H9 (cell line): ENCODE measurements around the gene FOXO6. TPM values are rescaled to one million over a fixed set of nuclear protein-coding genes. Genes with fewer than 3 reads are reported as not detected.

ENCODE experiments used
- DNase-seq: peaks from one replicate; pipeline ENCODE4 v3.0.0-alpha.2; 2017
- H2AFZ ChIP-seq: one replicate; pipeline ENCODE4 v1.6.1; 2013; ENCODE audit warnings: mild to moderate bottlenecking, low read length, control low read depth, moderate library complexity
- H2AK5ac ChIP-seq: 2 replicates; pipeline ENCODE4 v1.6.1; 2013; ENCODE audit warnings: low read length, control low read depth, mixed read lengths; ENCODE audit not compliant: insufficient read length
- H2BK120ac ChIP-seq: one replicate; pipeline ENCODE4 v1.6.1; 2013; ENCODE audit warnings: low read depth, mild to moderate bottlenecking, low read length, control low read depth, inconsistent platforms; ENCODE audit not compliant: poor library complexity, severe bottlenecking
- H2BK12ac ChIP-seq: 2 replicates; pipeline ENCODE4 v1.6.1; 2013; ENCODE audit warnings: low read length, control low read depth, mixed read lengths, low read depth; ENCODE audit not compliant: insufficient read length
- H2BK15ac ChIP-seq: 2 replicates; pipeline ENCODE4 v1.6.1; 2013; ENCODE audit warnings: low read depth, low read length, control low read depth
- H2BK20ac ChIP-seq: one replicate; pipeline ENCODE4 v1.6.1; 2013; ENCODE audit warnings: low read depth, mild to moderate bottlenecking, low read length, control low read depth, inconsistent platforms; ENCODE audit not compliant: poor library complexity, severe bottlenecking
- H2BK5ac ChIP-seq: 2 replicates; pipeline ENCODE4 v1.6.1; 2013; ENCODE audit warnings: low read length, control low read depth, mixed read lengths; ENCODE audit not compliant: insufficient read length
- H3K14ac ChIP-seq: 2 replicates; pipeline ENCODE4 v1.6.1; 2013; ENCODE audit warnings: low read length, control low read depth; ENCODE audit not compliant: insufficient read depth
- H3K18ac ChIP-seq: 2 replicates; pipeline ENCODE4 v1.6.1; 2013; ENCODE audit warnings: low read depth, mild to moderate bottlenecking, mixed read lengths, low read length, control low read depth; ENCODE audit not compliant: insufficient read length
- H3K23ac ChIP-seq: 2 replicates; pipeline ENCODE4 v1.6.1; 2013; ENCODE audit warnings: low read length, control low read depth, mixed read lengths, low read depth; ENCODE audit not compliant: insufficient read length
- H3K23me2 ChIP-seq: 2 replicates; pipeline ENCODE4 v1.6.1; 2013; ENCODE audit warnings: low read depth, mild to moderate bottlenecking, mixed read lengths, low read length, control low read depth; ENCODE audit not compliant: insufficient read length, poor library complexity, severe bottlenecking
- H3K27ac ChIP-seq: 2 replicates; pipeline ENCODE4 v1.5.1; 2013; ENCODE audit warnings: low read length, control low read depth, mixed read lengths, low read depth; ENCODE audit not compliant: insufficient read length
- H3K27me3 ChIP-seq: 2 replicates; pipeline ENCODE4 v1.6.1; 2013; ENCODE audit warnings: low read length, control low read depth, inconsistent platforms; ENCODE audit not compliant: insufficient read depth
- H3K4ac ChIP-seq: 2 replicates; pipeline ENCODE4 v1.6.1; 2013; ENCODE audit warnings: low read depth, mild to moderate bottlenecking, control low read depth, inconsistent platforms, low read length, moderate library complexity
- H3K4me1 ChIP-seq: 2 replicates; pipeline ENCODE4 v1.6.1; 2013; ENCODE audit warnings: low read length, control low read depth, inconsistent platforms; ENCODE audit not compliant: insufficient read depth
- H3K4me2 ChIP-seq: 2 replicates; pipeline ENCODE4 v1.6.1; 2013; ENCODE audit warnings: low read length, control low read depth, mixed read lengths; ENCODE audit not compliant: insufficient read length, insufficient read depth
- H3K56ac ChIP-seq: 2 replicates; pipeline ENCODE4 v1.6.1; 2013; ENCODE audit warnings: low read depth, mild to moderate bottlenecking, mixed read lengths, low read length, control low read depth; ENCODE audit not compliant: insufficient read length
- H3K79me1 ChIP-seq: 2 replicates; pipeline ENCODE4 v1.6.1; 2013; ENCODE audit warnings: low read depth, mild to moderate bottlenecking, moderate library complexity, low read length, control low read depth, inconsistent platforms; ENCODE audit not compliant: insufficient read depth, poor library complexity, severe bottlenecking
- H3K79me2 ChIP-seq: 2 replicates; pipeline ENCODE4 v1.6.1; 2013; ENCODE audit warnings: low read length, control low read depth, inconsistent platforms; ENCODE audit not compliant: insufficient read depth
- H3K9ac ChIP-seq: 2 replicates; pipeline ENCODE4 v1.6.1; 2013; ENCODE audit warnings: low read length, control low read depth, mixed read lengths; ENCODE audit not compliant: insufficient read length; ENCODE audit errors: extremely low read depth
- H3K9me3 ChIP-seq: one replicate; pipeline ENCODE4 v1.6.1; 2013; ENCODE audit warnings: low read depth, low read length, inconsistent platforms; ENCODE audit not compliant: control insufficient read depth
- H3T11ph ChIP-seq: one replicate; pipeline ENCODE4 v1.6.1; 2013; ENCODE audit warnings: mild to moderate bottlenecking, low read length, control low read depth, inconsistent platforms
- H4K20me1 ChIP-seq: one replicate; pipeline ENCODE4 v1.6.1; 2013; ENCODE audit not compliant: control insufficient read depth, insufficient read length, insufficient read depth
- H4K5ac ChIP-seq: 2 replicates; pipeline ENCODE4 v1.6.1; 2013; ENCODE audit warnings: low read depth, mild to moderate bottlenecking, mixed read lengths, low read length, control low read depth; ENCODE audit not compliant: insufficient read length
- H4K8ac ChIP-seq: replicated peaks from 2 replicates; pipeline ENCODE4 v1.6.1; 2013; ENCODE audit warnings: low read length, control low read depth, mixed read lengths, low read depth; ENCODE audit not compliant: insufficient read length
- H4K91ac ChIP-seq: 2 replicates; pipeline ENCODE4 v1.6.1; 2013; ENCODE audit warnings: low read depth, mild to moderate bottlenecking, moderate library complexity, mixed read lengths, low read length, control low read depth; ENCODE audit not compliant: insufficient read length
- H3K27ac Mint-ChIP-seq, 3 experiments: 2 replicates in 2 of 3; 3 replicates in 1 of 3; pipeline ENCODE4 v1.8.0; 2020 to 2021; ENCODE audit warnings: mixed read lengths in 3 of 3, mild to moderate bottlenecking in 1 of 3, moderate library complexity in 1 of 3
- H3K27me3 Mint-ChIP-seq: 2 replicates; pipeline ENCODE4 v1.8.0; 2021; ENCODE audit warnings: low read depth, mild to moderate bottlenecking, moderate library complexity, mixed read lengths
- H3K36me3 Mint-ChIP-seq, 3 experiments: 2 replicates in 2 of 3; 3 replicates in 1 of 3; pipeline ENCODE4 v1.8.0; 2020 to 2021; ENCODE audit warnings: low read depth in 3 of 3, mixed read lengths in 3 of 3; ENCODE audit not compliant: insufficient read depth in 1 of 3
- H3K4me1 Mint-ChIP-seq, 2 experiments: 2 replicates each; pipeline ENCODE4 v1.8.0; 2020; ENCODE audit warnings: mixed read lengths in 2 of 2
- H3K4me3 Mint-ChIP-seq, 2 experiments: 2 replicates in 1 of 2; 3 replicates in 1 of 2; pipeline ENCODE4 v1.8.0; 2020 to 2021; ENCODE audit warnings: mild to moderate bottlenecking in 2 of 2, mixed read lengths in 2 of 2, moderate library complexity in 1 of 2
- H3K9me3 Mint-ChIP-seq, 2 experiments: 2 replicates in 1 of 2; 3 replicates in 1 of 2; pipeline ENCODE4 v1.8.0; 2020; ENCODE audit warnings: mild to moderate bottlenecking in 2 of 2, mixed read lengths in 2 of 2, moderate library complexity in 1 of 2
- WGBS: extraction: QIAGEN DNeasy Blood & Tissue Kit; methylation state at CpG from one replicate; pipeline ENCODE4 v1.1.7; 2013; ENCODE audit warnings: missing lambda C conversion rate, low lambda C conversion rate, mixed read lengths; ENCODE audit not compliant: insufficient read length; ENCODE audit errors: extremely low coverage; 5-methylcytosine and 5-hydroxymethylcytosine counted together
- total RNA-seq: library from RNA; stranded (reverse); gene quantifications from 2 replicates; pipeline ENCODE4 v1.2.1, GENCODE V29; 2021
- TF ChIP-seq, protein P1 (sequence below): fragments of 200-600 bp; sonication (generic); conservative IDR thresholded peaks from 3 replicates; pipeline ENCODE4 v1.8.0; 2021; ENCODE audit warnings: antibody characterized with exemption, mild to moderate bottlenecking

FOXO6 gene
- total RNA-seq, 1 experiment from 2014 or later: 0.83 TPM

DNA sequence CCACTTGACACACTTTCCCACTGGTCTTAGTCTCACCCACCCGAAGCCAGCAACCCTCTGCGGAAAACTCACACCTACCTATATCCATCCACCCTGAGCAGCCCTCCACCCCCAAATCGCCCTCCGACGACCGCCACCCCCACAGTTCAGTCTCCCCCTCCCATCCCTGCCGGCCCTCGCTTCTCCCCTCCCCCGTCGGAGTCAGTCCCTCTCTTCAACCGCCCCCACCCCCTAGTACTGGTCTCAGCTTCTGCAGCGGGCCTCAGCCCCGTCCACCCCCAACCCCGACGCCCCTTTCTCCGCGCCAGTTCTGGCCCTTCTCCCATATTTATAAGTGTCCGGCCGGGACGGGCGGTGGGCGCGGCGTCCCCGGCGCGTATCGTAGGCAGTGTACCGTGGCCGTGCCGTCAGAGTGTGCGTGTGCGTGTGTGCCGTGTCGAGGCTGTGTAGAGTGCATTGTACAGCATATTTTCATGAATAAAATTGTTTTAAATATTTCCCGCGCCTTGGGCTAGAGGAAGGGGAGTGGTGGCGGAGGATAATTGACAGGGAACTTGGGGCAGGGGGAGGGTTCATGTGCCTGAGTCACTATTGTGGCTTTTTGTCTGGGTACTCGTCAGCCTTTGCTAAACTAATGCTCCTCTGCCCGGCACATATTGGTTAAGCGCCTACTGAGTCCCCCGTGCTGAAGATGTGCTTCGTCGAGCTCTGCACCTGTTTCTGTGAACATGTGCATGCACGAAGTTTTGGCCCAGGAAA, 22.0 kb downstream of the FOXO6 start:
- H3K56ac ChIP-seq: no peak overlapping the region
- peaks cover 12% of the 10 kb centered on the region; the same call in 1 of the 2 replicates for H3K4me1 ChIP-seq
- no peak overlapping the region for H3K18ac ChIP-seq
- no peak overlapping the region for H2AFZ ChIP-seq
- H2BK15ac ChIP-seq: no peak overlapping the region
- H2BK12ac ChIP-seq: no peak overlapping the region
- H3K14ac ChIP-seq: peak overlapping the region; percentile 38; the same call in 1 of the 2 replicates
- no peak for DNase-seq
- Mint-ChIP-seq H3K27me3 (peaks cover 63% of the 10 kb centered on the region), H3K36me3 (no peaks in the 10 kb centered on the region; a peak in 1 of 7 replicates), H3K4me3 (peak overlapping the region; percentile 73 to 90), H3K4me1 (peaks cover 44 to 63% of the 10 kb centered on the region in 2 experiments), H3K9me3 (no peaks in the 10 kb centered on the region; a peak in 2 of 5 replicates), H3K27ac (no peak overlapping the region)
- H4K91ac ChIP-seq: no peak overlapping the region
- H4K8ac ChIP-seq: no peak overlapping the region
- H3K9me3 ChIP-seq: no peaks in the 10 kb centered on the region
- no peak overlapping the region for H3K27ac ChIP-seq
- no peak overlapping the region for H2BK5ac ChIP-seq
- peak overlapping the region; percentile 86 for H3K4me2 ChIP-seq
- peaks cover 22% of the 10 kb centered on the region for H3K23me2 ChIP-seq
- H3K79me2 ChIP-seq: no peaks in the 10 kb centered on the region
- no peaks in the 10 kb centered on the region for H4K20me1 ChIP-seq
- no peak overlapping the region for H3K4ac ChIP-seq
- no peaks in the 10 kb centered on the region for H3K79me1 ChIP-seq
- no peak overlapping the region for H4K5ac ChIP-seq
- TF ChIP-seq, protein P1, sequence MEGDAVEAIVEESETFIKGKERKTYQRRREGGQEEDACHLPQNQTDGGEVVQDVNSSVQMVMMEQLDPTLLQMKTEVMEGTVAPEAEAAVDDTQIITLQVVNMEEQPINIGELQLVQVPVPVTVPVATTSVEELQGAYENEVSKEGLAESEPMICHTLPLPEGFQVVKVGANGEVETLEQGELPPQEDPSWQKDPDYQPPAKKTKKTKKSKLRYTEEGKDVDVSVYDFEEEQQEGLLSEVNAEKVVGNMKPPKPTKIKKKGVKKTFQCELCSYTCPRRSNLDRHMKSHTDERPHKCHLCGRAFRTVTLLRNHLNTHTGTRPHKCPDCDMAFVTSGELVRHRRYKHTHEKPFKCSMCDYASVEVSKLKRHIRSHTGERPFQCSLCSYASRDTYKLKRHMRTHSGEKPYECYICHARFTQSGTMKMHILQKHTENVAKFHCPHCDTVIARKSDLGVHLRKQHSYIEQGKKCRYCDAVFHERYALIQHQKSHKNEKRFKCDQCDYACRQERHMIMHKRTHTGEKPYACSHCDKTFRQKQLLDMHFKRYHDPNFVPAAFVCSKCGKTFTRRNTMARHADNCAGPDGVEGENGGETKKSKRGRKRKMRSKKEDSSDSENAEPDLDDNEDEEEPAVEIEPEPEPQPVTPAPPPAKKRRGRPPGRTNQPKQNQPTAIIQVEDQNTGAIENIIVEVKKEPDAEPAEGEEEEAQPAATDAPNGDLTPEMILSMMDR: no peak
- peak overlapping the region; percentile 41 for H3K9ac ChIP-seq
- no peak overlapping the region for H2AK5ac ChIP-seq
- H2BK120ac ChIP-seq: no peak overlapping the region
- no peak overlapping the region for H3T11ph ChIP-seq
- peaks cover 11% of the 10 kb centered on the region; the same call in 1 of the 2 replicates for H3K27me3 ChIP-seq
- no peak overlapping the region for H2BK20ac ChIP-seq
- no CpG with 5 or more reads among the region's 45 CpGs for WGBS
- H3K23ac ChIP-seq: no peak overlapping the region
